T47D (cell line): Measurements from ENCODE around the gene PUM2.

Experiments used
- DNase-seq, 2 experiments: peaks; one replicate each; pipeline versions ENCODE4 v3.0.0 to v3.0.0-alpha.2; 2011 to 2012; ENCODE audit warnings: low read depth in 1 of 2, low spot score in 1 of 2
- JUND ChIP-seq: IDR thresholded peaks from 2 replicates; pipeline ENCODE4 v1.6.1; 2012; ENCODE audit warnings: low read depth
- in situ Hi-C: cut with HindIII; loops from 2 replicates; pipeline ENCODE4 v1.10.0; 2016; ENCODE audit warnings: low sequenced_read_pairs, low pct_unique_long_range_greater_than_20kb

PUM2 gene

DNA sequence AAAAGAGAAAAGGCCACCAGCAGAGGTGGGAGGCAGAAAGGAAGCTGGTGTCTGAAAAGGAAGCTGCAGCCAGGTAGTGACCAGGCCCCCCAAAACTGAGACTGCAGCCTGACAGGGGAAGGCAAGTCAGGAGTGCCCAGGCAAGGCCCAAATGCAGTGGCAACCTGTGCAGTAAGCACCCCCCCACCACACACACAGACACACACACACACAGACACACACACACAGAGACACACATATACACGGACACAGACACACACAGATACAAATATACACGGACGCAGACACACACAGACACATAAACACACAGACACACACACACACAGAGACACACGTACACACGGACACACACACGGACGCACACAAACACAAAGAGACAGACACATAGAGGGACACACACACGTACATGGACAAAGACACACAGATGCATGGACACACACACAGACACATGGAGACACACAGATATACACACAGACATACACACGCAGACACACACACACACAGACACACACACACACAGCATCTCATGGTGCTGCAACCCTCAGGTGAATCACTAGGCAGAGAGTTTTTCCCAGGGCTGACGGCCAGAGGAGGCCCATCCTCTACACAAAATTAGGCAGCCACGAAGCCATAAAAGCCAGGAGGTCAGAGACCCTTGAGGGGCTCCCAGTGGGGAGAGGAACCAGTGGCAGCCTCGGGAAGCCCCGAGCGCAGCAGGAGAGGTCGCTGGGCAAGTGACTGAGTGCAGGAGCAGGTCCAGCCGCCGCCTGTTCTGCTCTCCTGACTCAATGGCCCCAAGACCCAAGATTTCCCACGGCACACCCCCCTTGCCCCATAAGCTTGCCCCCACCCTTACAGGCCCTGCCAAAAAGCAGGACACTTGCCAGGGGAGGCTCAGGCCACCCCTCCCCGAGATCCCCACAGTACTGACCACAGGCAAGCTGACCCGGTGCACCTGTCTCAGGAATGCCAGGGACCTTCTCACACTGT, 132.0 kb downstream of the PUM2 start:
- TF ChIP-seq JUND: no peak
- in situ Hi-C loops: no loop called here
- DNase-seq: no peak

DNA sequence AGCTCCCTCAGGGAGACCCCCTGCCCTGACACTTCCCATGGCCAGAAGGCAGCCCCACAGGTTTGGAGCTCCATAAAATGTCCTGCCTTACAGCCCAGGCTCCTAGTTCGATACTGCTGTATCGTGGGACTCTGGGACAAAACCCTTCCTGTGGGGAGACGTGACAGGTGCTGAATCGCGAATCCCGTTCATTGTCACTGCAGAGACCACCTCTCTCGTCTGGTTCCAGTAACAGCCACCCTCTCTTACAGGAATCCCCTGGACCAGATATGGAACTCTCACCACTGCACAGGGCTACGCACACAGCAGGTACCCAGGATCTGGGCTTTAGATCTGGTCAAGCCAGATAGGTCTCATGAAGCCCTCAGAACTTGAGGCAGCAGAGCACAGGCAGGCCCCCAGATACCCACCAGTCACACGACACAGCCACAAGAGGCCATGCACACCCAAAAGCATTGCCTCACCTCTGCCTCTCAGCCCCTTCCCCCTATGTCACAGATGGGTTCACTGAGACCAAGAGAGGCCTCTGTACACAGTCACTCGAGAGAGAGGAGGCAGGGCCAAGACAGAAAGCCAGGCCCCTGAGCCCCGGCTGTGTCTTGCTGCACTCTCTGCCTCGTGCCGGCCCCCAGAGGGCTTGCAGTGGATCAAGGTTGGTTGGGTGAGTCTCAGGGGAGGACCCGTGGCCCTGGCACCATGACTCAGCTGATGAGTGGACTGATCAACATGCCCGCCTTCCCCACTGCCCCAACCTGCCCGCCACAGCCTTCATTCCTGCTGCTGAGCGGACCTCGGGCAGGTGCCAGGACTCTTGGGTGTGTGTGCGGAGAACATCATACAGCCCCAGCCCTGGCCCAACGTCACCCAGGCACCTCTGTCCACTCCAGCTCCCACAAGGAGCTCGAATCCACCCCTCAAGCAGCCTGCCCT, 133.3 kb downstream of the PUM2 start:
- DNase-seq: no peak
- in situ Hi-C loops: no loop called here
- no peak for TF ChIP-seq JUND

- in situ Hi-C loops: no loop called here
- TF ChIP-seq JUND: no peak
Measured at GRCh38 chr2:20216130-20217025, 134.3 kb downstream of the PUM2 start.

DNA sequence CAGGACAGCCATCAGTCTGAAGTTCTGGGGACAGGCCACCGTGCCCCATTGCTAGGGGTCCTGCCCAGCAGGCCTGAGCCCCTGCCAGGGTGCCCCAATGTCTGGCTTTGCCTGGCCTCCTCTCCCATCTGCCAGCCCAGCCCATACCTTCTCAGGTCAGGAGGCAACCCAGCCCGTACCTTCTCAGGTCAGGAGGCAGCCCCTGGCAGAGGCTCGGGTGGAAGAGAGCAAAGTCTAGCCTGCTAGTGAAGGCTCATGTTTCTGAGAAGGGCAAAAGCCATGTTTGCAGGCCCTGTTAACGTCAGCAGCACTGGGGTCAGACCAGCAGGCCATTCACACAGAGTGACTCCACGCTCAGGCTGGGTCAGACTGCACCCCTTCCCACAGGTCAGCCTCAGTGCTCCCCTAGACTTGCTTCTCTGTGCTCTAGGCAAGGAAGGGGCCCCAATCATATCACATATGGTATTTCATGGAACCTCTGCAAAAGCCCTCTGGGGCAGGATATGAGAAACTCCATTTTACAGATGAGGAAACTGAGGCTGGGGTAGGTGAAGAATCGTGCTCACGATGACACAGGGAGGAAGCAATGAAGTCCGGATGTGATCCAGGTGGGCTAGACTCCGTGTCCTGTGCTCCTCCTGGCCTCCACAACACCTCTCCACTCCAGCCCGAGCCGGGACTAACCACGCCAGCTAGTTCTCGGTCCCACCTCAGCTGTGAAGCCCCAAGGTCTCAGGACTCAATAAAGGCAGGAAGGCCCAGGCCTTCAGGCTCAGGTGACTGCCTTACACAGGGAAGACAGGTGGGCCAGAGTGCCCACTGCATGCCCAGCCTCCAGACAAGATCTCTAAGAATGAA, 135.2 kb downstream of the PUM2 start:
- no peak for DNase-seq
- no peak for TF ChIP-seq JUND
- in situ Hi-C loops: no loop called here

More at GRCh38 chr2:20216130-20217025, 134.3 kb downstream of the PUM2 start:
- no peak for DNase-seq

GRCh38 chr2:20214566-20215182, 136.0 kb downstream of the PUM2 start:
- in situ Hi-C loops: no loop called here
- DNase-seq: no peak
- TF ChIP-seq JUND: no peak

- TF ChIP-seq JUND: no peak
- in situ Hi-C loops: no loop called here
Measured at GRCh38 chr2:20213651-20214565, 136.7 kb downstream of the PUM2 start.

DNA sequence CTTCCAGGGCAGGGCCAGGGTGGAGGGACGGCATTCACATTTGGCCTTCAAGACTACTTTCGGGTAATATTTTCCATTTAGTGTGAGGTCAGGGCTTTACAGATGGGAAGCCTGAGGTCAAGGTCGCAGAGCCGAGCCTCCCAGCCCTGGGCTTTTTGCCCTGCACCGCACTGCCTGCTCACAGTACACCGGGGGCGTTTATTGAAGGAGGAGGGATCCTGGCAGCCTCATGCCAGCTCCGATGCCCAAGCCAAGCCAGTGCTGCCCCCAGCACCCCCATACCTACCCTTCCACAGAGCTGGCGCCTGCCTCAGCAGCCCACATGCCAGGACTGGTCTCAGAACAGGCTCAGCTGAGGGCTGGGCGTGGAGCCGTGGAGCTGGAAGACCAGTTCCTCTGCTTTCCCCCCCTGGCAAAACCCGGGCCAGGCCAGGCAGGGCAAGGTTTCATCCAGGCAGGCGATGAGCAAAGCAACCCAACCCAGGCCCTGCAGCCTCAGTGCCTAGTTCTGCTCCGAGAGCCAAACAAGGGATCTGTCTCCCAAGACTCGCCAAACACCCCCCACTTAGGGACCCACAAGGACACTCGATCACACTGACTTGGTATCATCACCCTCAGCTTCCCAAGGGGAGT, 137.7 kb downstream of the PUM2 start:
- in situ Hi-C loops: no loop called here
- peak; percentile 76 to 77 for DNase-seq
- no peak for TF ChIP-seq JUND

More at GRCh38 chr2:20213651-20214565, 136.7 kb downstream of the PUM2 start:
- no peak for DNase-seq

DNA sequence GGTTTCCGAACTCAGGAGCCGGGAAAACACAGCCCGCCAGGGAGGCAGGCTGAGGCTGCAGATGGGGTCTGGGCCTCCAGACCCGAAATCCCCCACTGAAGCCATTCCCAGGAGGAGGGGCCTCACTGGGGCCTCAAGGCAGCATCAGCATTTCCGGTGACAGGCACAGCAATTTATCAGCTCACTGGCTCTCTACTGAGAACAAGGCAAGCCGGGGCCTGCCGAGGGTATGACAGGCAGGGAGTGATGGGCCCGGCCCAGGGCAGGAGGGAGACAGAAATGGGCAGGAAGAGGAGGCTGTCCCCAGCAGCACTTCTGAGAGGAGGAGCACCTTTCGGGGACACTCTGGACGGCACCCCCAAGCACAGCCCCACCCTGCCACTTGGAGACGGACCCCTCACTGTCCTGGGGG, 138.2 kb downstream of the PUM2 start:
- no peak for DNase-seq
- in situ Hi-C loops: no loop called here
- no peak for TF ChIP-seq JUND

- in situ Hi-C loops: no loop called here
- TF ChIP-seq JUND: no peak
- no peak for DNase-seq
Measured at GRCh38 chr2:20211860-20212458, 138.7 kb downstream of the PUM2 start.
